ENCODE results near the gene AMBRA1.
A peak's percentile ranks its signal among the peaks of the same experiment; 100 is the strongest.

AMBRA1 gene

DNA sequence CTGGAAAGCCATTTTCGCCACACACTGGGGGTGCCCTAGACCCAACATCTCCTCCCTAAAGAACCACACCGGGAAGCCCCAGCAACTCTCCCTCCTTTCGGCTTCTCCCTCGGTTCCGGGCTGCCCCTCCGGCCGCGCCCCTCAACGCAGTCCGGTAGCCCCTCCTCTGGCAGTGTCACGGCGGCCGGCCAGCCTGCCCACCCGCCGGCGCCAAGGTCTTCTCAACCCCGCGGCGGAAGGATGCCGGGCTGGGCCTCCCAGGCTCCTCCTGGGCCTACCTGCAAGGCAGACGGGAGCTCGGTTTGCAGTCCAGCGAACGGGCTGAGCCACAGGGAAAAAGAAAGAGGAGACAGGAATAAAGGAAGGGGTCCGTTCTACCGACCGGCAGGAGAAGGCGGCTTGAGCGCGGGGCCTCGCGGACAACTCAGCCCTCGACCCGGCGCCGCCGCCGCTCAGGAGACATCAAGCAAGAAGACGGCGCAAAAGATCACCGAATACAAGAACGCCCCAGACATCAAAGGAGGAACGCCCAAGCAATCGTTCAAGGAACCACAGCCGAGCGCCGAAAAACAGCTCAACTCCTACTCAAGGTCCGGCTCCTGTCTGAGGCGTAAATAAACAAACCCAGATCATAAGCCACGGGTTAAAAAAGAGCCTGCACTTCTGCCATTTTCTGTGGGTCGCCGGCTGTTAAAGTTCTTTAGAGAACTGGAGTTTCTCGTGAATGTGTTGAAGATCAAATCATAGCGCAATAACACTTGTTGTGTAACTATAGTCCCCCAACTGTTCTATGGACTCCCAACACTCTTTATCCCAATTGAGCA lies at the start of gene AMBRA1:
Gene AMBRA1, minus strand, starts transcription at position 474 of the 824 bp plus-strand sequence. CDS start 45,643 bp downstream, outside the sequence.
- DNase-seq = peak; percentile 85

DNA sequence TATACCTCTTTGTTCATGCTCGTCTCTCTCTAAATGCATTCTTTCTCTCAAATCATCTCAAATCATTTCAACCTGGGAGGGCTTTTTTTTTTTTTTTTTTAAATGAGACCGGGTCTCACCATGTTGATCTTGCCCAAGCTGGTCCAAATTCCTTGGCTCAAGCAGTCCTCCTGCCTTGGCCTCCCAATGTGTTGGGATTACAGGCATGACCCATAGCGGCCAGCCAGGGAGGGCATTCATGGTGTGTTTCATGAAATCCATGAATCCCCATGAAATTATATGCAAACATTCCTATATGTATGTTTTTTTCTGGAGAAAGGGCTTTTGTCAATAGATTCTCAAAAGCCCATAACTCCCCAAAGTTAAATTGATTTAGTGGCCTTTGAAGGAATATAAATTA lies 49.7 kb upstream of the AMBRA1 start:
- no peak for DNase-seq

DNA sequence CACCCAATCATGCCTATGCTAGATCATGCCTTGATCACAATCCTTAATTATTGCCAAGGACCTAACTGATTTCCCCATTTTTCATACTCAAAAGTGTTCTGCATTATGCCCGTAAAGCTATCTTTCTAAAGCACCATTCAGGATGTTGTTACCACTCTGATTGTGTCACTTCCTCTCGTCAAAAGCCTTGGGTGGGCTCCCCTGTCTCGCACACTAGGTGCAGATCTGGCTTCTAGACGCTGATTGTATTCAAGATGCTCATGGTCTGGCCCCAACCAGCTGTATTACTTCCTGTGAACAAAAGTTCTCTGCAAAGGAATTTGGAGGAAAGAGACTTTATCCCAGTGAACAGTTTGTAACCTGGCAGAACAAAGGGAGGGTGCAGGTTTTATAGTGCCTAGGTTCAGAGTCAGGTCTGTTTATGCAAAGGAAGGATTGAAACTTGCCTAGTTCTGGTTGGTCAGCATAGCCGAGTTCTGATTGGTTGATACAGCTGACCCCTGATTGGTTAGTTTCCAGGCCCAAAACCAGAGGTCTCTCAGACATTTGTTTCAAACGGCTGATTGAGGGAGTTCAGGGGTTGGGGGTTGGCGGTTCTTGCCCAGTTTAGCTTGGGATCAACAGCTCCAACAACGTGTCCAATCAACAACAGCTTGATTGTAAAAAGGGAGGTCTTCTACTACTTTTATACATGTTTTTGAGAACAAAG lies 49.0 kb upstream of the AMBRA1 start:
- no peak for DNase-seq

DNA sequence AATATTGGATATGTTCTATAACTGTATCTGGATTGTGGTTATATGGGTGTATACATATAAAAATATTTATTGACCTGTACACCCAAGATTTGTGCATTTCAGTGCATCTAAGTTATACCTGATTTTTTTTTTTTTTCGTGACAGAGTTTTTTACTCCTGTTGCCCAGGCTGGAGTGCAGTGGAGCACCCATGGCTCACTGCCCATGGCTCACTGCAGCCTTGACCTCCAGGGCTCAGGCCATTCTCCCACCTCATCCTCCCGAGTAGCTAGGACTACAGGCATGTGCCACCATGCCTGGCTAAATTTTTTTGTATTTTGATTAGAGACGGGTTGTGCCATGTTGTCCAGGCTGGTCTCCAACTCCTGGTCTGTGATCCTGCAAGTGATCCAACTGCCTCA lies 47.8 kb upstream of the AMBRA1 start:
- DNase-seq = no peak

- no peak for DNase-seq
Observed at GRCh38 chr11:46640036-46640788, 46.4 kb upstream of the AMBRA1 start.

DNA sequence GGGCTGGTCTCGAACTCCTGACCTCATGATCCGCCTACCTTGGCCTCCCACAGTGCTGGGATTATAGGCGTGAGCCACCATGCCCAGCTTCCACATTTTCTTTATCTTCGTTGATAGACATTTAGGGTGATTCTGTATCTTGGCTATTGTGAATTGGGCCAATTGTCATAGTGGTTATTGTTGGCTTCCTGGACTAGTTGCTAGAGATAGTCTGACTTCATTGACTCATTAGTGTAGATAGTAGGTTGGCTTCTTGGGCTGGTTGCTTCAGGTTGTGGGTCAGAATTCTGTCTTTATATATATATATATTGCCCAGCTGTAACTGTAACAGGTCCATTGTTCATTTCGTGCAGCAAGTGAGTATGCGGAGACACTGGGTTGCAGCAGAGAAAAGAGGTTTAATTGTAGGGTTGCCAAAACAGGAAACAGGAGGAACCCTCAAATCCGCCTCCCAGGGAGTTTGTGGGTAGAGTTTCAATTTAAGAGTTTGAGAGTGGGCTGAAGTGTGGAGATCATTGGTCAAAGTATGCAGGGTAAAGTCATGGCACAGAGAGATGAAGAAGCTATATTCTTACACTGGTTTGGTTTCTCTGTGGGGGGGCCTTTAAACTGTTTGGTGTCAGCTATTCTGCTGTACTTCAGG lies 45.5 kb upstream of the AMBRA1 start:
- DNase-seq = no peak

DNA sequence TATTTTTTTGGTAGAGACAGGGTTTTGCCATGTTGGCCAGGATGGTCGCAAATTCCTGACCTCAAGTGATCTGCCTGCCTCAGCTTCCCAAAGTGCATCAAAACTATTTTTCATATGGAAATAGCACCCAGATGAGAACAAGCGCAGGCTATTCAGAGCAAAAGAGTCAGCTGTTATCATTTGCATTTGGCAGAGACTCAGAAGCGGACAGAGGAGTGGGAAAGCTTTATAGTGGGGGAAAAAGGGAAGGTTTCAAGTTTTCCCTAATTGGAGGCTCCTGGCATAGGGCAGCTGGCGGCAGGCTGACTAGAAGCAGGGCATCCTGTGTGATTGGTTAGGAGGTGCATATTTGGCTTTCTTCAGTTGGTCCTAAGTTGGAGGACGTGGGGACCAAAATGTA lies 43.7 kb upstream of the AMBRA1 start:
- DNase-seq = no peak

GRCh38 chr11:46635557-46636139 lies 41.8 kb upstream of the AMBRA1 start:
- DNase-seq = no peak

DNA sequence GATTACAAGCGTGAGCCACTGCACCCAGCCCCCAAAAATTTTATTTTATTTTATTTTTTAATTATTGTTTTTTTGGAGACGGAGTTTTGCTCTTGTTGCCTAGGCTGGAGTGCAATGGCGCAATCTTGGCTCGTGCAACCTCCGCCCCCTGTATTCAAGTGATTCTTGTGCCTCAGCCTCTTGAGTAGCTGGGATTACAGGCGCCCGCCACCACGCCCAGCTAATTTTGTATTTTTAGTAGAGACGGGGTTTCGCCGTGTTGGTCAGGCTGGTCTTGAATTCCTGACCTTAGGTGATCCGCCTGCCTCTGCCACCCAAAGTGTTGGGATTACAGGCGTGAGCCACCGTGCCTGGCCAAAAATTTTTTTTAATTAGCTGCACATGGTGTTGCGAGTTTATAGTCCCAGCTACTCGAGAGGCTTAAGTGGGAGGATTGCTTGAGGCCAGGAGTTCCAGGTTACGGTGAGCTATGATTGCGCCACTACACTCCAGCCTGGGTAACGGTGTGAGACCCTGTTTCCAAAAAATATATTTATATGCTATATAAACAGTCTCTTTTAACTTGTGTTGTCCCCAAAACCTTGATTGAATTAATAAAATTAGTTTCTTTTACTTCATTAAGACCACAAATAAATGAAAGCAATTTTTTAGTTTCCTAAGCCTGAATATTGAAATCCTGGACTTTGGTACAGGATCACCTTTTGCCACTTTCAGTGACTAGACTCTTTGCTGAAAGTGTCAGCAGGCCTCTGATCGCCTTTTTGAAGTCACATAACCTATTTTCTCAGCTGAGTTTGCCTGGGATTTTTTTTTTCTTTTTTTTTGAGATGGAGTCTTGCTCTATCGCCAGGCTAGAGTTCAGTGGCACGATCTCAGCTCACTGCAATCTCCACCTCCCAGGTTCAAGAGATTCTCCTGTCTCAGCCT lies 39.7 kb upstream of the AMBRA1 start:
- no peak for DNase-seq

- no peak for DNase-seq
Observed at GRCh38 chr11:46632502-46632901, 38.7 kb upstream of the AMBRA1 start.

GRCh38 chr11:46631676-46632075 lies 37.9 kb upstream of the AMBRA1 start:
- DNase-seq = no peak

GRCh38 chr11:46630237-46630636 lies 36.4 kb upstream of the AMBRA1 start:
- no peak for DNase-seq

DNA sequence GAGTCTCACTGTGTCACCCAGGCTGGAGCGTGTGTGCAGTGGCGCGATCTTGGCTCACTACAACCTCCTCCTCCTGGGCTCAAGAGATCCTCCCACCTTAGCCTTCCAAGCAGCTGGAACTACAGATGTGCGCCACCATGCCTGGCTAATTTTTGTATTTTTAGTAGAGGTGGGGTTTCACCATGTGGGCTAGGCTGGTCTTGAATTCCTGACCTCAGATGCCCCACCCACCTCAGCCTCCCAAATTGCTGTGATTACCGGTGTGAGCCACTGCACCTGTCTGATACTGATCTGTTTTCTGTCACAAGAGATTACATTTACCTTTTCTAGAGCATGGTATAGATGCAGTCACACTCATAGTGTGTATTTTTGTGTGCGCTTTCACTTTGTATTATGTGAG lies 35.1 kb upstream of the AMBRA1 start:
- no peak for DNase-seq

GRCh38 chr11:46625406-46625805 lies 31.6 kb upstream of the AMBRA1 start:
- DNase-seq = no peak

GRCh38 chr11:46618837-46619236 lies 25.0 kb upstream of the AMBRA1 start:
- DNase-seq = no peak

GRCh38 chr11:46617972-46618314 lies 24.1 kb upstream of the AMBRA1 start:
- DNase-seq = no peak

GRCh38 chr11:46617134-46617971 lies 23.5 kb upstream of the AMBRA1 start, which contains the start of the genes ATG13 and HARBI1:
Gene ATG13, plus strand, starts transcription at chr11:46617553. Its CDS starts 26,739 bp downstream, at chr11:46644292.
Gene HARBI1, minus strand, starts transcription at chr11:46617227. Its CDS starts 990 bp downstream, at chr11:46616237.
- DNase-seq = peak; percentile 88

DNA sequence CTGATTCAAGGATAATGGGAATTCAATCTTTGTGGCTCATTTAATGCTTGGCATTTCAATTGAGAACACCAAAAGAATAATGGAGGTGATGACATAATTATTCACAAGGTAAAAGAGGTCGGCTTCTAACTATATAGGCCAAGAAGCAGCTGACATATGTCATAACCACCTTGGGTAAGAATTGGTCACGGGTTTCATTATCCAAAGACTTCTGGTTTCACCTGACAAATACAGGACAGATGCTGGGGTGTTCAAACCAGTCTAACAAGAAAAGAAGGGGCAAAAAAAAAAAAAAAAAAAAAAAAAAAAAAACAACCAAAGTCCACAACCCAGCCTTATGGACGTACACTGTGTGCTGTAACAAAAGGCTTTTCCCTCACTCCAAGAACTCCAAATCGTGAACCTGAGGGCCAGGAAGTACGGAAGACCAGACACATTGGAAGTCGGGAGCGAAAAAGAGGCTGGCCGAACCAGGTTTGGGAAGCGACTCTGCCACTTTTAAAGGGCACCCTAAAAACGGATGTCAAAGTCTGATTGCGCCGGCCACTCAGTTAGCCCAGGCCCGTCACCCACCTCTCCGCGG lies 22.8 kb upstream of the AMBRA1 start:
- no peak for DNase-seq

DNA sequence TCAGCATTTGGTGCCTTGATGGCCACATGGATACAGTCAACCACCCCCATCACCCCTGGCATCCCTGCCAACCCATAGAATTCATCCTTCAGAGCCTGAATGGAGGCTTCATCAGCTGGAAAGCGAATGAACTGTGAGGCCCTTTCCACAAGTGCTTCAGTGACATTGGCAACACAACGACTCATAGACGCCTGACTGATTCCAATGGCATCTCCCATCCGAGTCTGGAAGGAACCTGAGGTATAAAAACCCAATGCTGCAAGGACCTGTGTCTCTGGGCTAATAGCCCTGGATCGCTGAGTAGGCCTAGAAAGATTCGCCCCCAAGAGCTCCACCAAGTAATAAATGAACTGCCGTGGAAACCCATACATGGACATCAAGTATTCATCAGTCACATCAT lies 21.9 kb upstream of the AMBRA1 start:
- DNase-seq = no peak

DNA sequence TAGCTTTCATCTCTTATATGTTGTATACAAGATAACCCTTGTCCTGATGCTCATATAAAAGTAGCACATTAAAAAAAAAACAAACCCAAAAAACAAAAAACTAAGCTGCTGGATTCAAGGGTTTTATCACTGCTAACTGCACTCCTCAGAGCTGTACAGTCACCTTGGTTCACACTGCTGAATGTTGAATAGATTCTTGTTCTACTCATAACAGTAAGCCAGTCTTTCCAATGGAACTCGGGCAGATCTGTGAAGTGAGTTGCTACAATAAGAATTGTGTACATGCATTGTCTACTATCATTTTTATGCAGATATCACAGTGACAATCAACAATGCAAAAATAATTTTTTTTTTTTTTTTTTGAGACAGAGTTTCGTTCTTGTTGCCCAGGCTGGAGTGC lies 18.5 kb upstream of the AMBRA1 start:
- DNase-seq = no peak

All from activated T-cell treated with anti-CD3 and anti-CD28 coated beads for 4 hours (primary cell).